Measurements from ENCODE around the gene PPP1R12C.

Gene PPP1R12C

DNA sequence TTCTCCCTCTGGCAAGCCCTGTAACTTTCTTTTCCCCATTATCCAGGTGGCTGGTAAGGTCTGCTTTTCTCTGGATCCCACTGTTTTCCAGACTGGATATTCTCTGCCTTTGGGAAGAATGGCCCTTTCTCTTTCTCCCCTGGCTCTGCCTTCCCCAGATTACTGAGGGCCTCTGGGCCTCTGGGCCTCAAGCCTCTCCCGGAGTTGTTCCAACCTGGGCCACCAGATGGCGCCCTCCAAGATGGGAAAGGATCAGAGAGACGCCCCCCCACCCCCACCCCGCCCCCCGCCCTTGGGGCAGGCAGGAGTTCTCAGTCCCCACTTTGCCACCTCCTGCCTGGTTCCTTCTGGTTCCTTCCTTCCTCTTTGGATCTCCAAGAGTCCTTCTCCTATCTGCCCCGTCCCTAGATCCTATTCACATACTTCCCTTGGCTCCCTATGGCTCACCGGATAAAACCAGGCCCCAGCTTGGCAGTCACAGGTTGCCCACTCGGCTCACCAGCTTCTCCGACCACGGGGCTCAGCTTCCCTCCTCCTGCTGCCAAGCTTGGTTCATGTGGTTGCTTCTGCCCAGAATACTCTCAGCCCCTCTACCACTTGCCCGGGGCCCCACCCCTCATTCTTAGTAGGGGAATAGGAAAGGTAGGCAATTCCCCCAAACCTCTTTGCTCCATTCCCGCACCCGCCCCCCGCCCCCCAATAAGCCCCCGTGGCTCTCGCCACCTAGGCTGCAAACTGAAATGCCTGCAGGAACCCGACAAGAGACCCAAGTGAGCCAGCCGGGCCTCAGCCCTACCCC, 28.7 kb downstream of the PPP1R12C start:
- peak; percentile 71 to 76 for DNase-seq

DNA sequence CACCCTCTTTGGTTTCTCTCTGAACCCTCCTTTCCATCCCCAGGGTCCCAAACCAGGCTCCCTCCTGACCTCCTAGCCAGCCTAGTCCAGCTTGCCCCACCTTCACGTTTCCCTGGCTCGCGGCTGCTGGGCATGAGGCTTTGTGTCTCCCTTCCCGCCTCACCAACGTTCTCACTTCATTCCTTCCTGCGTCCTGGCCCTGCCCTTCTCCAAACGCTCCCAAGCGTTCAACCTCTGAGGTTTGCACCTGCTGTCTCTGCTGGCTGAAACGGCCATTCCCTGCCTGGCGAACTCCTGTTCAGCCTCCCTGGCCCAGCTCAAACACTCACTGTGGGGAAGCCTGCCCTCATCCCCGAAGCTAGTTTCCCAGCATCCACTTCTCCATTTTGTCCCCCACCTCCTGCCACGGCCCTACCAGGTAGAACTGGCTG, 29.4 kb downstream of the PPP1R12C start:
- no peak for DNase-seq

DNA sequence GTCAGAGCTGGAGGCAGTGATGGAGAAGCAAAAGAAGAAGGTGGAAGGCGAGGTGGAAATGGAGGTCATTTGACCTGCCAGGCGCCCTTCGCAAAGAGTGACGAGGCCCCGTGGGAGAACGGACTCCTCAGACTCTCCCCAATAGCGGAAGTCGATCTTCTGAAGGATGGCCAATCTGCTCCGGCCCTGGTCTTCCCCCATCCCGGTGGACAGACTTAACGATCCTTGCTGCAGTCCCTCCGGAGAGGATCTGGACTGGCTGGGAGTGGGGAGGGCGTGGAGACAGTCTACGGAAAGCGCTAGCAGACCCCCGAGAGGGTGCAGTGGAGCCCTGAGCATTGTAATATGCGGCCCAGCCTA, 29.9 kb downstream of the PPP1R12C start:
- DNase-seq = no peak

DNA sequence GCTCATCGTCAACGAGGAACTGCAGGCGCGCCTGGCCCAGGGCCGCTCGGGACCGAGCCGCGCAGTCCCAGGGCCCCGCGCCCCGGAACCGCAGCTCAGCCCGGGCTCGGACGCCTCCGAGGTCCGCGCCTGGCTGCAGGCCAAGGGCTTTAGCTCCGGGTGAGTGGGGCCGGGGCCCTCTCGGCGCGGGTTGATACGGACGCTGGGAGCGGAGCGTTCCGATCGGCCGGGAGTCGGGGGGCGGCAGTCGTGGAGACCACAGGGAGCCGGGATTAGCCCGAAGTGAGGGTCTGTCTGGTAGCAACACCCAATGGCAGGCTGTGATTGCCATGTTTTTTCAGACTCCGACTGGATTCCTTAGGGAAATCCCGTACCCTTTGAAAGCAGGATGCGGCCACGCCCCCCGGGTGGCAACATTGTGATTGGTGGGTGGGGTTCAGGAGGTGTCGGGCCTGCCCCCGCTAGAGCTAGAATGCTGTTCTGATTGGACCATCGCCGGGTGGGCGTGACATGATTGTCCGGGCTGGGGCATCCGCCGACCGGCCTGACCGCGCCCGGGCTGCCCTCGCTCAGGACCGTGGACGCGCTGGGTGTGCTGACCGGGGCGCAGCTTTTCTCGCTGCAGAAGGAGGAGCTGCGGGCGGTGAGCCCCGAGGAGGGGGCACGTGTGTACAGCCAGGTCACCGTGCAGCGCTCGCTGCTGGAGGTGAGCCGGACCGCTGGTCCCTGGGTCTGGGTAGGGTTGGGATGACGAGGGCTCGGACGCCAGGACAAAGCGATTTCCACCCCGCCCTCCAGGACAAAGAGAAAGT, 30.5 kb downstream of the PPP1R12C start:
- peak; percentile 60 for DNase-seq

DNA sequence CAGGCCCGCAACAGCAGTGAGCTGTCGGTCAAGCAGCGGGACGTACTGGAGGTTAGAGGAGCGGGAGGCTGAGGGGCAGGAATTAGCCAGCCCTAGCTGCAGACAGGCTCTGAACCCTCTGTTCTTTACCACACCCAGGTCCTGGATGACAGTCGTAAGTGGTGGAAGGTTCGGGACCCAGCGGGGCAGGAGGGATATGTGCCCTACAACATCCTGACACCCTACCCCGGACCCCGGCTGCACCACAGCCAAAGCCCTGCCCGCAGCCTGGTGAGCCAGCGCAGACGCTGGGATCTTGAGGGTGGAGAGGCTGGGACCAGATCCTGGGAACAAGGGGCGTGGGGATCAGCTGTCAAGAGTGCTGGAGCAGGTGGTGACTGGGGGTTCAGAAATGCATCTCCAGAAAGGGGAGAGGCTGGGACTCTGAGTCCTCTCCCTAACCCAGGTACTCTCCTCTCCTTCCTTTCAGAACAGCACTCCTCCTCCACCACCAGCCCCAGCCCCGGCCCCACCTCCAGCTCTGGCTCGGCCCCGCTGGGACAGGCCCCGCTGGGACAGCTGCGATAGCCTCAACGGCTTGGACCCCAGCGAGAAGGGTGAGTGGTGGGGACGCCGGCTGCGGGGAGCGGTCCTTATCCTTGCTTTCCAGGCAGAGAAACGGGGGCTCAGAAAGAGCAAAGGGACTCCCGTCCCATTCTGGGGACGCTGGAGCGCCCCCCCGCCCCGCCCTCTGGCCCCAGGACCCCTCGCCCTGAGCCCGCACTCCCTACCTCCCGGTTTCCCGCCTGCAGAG, 31.3 kb downstream of the PPP1R12C start:
- no peak for DNase-seq

DNA sequence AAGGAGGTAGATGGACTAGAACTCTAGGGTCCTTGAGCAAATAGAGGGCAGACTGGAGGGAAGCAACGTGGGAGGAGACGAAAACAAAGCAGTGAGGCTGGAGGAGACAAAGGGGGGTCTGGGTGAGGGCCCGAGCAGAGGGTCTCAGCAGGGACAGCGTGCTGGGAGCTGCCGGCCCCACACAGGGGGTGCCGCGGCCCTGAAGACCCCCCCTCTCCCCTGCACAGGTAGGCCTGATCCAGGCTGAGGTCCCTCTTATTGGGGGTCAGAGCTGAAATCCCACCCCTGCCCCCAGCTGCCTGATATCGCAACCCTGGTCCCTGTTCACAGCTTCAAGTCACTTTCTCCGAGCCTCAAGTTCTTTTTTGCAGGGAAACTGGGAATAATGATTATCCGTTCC, 33.0 kb downstream of the PPP1R12C start:
- no peak for DNase-seq

DNA sequence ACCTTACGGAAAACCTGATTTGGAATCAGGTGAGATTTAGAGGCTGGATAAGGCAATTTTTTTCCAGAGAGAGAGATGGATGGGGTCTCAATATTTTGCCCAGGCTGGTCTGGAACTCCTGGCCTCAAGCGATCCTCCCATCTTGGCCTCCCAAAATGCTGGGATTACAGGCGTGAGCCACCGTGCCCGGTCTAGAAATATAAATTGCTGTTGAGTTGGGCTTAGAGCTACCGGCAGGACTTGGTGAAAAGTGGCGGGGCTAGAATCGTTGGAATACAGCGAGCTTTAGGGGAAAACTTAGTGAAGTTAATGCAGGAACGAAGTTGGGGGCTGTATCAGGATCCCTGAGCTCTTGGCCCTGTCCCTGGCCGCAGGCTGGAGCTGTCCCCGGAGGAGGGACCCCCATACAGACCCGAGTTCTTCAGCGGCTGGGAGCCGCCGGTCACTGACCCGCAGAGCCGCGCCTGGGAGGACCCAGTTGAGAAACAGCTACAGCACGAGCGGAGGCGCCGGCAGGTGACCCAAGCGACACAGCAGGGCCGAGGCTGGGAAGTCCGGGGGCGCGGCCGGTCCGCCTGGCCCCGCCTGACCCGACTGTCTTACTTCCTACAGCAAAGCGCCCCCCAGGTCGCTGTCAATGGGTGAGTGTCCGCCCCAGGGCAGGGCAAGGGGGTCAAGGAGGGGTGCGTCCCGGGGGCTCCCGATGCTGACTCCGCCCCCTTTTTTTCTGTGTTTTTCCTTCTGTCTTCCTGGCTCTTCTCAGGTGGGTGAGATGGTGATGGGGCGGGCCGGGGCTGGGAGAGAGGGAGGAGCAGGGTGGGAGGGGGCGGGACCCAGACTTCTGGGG, 34.2 kb downstream of the PPP1R12C start:
- no peak for DNase-seq

DNA sequence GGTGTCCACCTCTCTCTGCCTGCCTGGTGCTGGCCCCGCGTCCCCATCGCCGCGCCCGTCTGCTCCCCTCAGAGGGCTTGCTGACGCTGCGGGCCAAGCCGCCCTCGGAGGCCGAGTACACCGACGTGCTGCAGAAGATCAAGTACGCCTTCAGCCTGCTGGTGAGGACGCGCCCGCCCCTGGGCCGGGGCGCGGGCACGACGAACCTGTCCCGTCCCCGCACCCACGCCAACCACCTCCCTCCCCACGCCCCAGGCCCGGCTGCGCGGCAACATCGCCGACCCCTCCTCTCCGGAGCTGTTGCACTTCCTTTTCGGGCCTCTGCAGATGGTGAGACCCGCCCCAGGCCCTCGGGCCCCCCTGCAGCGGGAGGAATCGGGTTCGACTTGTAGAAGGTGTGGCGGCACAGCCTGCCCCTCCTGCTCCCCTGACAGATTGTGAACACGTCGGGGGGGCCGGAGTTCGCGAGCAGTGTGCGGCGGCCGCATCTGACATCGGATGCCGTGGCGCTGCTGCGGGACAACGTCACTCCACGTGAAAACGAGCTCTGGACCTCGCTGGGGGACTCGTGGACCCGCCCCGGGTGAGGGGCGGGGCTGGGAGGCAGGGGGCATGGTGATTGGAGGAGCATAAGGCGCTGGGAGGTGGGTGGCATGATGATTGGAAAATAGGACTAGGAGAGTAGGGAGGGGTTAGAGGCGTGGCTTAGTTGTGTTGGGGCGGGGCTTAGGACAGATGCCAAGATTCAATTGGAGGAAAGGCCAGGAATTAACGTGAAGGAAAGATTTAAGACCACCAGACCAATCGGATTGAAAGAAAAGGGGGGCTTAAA, 35.2 kb downstream of the PPP1R12C start:
- DNase-seq = peak; percentile 68 to 71

DNA sequence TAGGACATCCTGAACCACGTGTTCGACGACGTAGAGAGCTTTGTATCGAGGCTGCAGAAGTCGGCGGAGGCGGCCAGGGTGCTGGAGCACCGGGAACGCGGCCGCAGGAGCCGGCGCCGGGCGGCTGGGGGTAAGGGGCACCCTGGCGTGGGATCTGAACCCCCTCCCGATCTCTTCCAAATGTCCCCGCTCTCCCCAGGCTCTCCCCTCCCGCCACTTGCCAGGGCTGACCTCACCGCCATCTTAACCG, 35.7 kb downstream of the PPP1R12C start:
- no peak for DNase-seq

DNA sequence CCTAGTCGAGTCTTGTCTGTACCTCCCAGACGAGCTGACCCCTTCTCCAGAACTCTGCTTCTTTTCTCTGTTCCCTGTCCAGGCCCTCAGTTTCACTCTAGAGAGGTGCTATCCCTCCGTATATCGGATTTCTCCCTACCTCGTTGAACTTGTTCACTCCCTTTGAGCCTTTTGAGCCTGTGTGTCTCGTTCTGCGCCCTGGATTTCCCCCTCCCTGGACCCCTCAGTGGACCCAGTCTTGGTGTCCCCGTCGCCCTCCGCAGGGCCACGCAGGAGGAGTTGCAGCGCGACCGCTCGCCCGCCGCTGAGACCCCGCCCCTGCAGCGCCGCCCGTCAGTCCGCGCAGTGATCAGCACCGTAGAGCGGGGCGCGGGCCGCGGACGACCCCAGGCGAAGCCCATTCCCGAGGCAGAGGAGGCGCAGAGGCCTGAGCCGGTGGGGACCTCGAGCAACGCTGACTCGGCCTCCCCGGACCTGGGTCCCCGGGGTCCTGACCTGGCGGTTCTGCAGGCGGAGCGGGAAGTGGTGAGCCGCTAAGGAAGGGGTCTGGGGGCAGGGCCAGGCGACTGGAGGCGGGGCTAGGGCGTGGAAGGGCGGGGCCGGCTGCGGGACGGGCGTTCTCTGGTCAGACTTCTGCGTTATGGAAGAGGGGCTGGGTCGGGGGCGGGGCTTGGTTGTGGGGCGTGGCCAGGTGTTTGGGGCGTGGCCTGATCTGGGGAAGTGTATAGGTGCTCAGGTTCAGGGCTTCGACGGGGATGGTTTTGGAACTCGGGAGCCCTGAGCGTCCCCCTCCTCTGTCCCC, 36.3 kb downstream of the PPP1R12C start:
- DNase-seq = peak; percentile 92 to 95

DNA sequence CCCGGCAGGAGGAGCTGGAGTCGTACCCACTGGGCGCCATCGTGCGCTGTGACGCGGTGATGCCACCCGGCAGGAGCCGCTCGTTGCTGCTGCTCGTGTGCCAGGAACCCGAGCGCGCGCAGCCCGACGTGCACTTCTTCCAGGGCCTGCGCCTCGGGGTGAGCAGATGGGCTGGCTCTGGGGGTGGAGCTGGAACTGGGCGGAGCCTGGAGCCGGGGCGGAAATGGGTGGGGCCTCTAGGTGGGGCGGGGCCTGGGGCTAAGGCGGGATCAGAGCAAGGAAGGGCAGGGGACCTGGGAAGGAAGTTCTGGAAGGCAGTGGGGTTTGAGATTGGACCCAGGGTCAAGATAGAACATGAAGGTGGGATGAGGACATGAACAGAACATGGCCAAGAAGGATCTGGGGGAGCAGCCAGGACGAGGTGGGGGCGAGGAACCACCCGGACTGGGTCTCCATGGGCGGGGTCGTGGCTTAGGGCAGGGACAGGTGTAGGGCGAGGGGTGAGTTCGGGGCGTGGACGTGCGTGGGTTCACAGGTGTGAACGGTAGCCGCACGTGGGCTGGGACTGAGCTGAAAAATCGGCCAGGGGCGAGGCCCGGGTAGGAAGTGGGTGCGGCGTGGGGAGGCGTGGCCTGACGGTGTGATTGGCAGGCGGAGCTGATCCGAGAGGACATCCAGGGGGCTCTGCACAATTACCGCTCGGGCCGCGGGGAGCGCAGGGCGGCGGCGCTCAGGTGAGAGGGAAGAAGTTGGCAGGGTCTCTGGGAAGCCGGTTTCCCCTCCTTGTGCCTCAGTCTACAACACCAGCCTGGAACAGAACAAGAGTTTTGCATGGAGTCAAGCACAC, 37.1 kb downstream of the PPP1R12C start:
- DNase-seq = peak; percentile 66 to 73

DNA sequence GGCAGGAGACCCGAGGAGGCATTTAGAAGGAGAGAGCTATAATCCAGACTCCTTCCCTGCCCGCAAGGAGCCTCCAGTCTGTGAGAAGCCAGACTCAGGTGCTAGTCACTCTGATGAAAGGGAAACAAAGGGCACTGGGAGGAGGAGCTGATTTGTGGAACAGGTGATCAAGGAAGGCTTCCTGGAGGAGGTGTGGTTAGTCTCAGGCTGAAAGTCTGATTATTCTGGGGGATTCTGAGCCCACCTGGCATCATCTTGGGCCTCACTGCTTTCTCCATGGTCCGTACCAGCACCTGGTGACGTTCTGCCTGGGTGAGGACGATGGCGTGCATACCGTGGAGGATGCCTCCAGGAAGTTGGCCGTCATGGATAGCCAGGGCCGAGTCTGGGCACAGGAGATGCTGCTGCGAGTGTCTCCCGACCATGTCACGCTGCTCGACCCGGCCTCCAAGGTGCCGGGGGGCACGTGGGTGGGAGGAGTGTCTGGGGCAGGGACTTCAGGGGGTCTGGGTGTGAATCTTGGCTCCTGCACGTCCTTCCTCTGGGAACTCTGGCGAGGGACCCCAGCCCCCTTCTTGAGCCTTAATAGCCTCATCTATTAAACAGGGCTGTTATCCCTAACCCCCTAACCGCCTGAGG, 37.9 kb downstream of the PPP1R12C start:
- no peak for DNase-seq

DNA sequence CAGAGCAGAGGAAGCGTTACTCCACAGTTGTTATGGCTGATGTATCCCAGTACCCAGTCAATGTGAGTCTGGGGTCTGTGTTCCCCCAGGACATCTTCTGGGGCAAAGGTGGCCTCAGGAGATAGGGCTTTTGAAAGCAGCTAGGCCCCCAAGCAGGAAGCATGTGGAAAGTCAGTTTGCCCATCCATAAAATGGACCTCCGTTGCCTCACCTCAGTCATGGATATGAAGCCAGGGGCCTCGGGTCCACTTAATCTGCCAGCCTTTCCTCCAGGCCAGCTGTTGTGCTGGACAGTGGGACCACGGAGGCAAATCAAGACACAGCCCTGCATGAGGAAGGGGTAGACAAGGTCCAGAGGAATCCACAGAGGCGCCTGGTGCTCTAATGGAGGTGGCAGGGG, 38.4 kb downstream of the PPP1R12C start:
- DNase-seq = no peak

DNA sequence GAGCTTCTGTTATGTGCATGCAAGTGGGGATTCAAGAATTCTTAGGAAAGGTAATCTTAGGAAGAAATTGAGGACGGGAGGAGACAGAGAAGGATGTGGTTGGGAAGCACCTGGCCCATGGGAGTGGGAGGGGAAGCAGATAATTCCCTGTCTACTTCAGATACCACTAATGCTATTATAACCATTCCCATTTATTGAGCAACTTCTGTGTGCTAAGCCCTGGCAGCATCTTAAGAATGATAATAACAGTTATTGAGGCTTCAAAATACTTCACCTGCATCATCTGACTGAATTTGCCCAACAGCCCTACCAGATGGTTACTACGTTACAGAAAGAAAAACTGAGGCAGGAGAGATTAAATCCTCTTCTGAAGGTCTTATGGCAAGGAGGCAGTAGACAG, 40.3 kb downstream of the PPP1R12C start:
- DNase-seq = no peak

DNA sequence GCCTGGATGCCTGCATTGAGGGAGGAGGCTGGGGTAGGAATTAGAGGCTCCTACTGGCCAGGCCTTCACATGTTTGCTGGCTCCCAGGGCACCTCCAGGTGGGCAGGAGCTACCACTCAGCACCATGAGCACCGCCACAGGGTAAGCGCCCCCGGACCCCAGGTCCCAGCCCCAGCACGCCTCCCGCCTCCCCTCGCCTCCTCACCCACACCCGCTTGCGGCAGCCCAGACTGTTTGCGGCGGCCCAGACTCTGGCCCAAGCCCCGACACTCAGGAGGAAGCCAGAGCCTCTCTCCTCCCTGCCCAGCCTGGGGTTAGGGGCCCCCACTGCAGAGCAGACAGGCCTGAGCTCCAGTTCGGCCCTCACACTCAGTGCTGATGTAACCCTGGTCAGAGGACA, 41.1 kb downstream of the PPP1R12C start:
- DNase-seq = no peak

DNA sequence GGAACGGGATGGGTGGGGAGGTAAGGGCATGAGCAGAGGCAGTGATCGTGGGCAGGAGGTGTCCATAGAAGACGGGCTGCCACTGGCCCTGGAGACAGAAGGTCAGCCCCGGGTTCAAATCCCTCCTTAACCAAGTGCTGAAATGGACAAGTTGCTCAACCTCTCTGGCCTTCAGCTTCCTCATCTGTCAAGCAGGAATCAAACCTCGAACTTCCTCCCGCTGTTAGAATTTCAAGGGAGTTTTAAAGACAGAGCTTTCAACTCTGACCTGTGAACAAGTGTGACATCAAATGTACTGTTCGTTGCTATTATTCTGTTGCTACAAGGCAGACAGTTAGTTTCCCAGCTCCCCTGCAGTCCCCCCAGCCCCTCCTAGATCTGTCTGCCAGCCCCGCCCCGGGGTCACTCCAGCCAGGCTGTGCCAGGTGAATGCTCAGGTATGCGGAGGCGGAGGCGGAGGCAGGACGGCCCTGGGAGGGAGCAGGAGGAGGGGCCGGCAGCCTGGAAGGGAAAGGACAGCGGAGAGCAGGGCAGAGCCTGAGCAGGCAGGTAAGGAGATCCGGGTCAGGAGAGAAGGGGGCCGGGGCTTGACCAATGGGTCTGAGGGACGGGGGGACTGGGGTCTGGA, 42.0 kb downstream of the PPP1R12C start, which contains the start of gene EPS8L1:
Gene EPS8L1 (plus strand): TSS at position 499 of the 628 bp plus-strand sequence. CDS start 576 bp downstream, outside the sequence.
- no peak for DNase-seq

DNA sequence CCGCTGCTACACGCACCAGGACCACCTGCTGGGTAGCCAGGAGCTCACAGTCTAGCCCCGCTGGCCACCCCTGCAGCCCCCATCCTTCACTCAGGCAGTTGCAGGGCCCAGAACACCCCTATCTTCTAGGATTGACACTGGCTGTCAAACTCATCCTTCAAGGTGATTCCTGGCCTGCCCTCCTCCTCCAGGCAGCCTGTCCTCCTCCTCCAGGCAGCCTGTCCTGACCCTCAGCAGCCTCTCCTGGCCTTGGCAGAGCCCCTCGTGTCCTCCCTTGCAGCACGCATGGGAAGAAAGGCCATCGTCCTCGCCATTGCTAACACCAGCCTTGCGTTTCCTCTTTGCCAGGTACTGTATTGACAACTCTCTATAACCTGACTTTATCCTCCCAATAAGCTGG, 45.5 kb downstream of the PPP1R12C start:
- no peak for DNase-seq

DNA sequence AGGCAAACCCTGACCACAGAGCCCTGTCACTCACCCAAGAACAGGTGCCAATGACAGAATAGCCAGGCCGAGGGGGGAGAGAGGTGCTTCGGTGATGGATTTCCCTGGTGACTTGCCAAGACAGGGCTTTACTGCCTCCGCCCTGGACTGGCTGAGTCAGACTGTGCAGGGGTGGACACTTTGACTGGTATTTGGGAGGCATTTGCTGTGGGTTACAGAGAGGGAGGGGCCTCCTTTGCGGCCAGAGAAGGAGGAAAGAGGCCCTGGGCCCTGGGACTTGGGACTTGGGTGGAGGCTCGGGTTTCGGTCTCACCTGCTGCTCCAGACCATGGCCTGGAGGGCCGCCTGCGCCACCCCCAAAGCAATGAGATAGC, 46.3 kb downstream of the PPP1R12C start:
- DNase-seq = no peak
